CMK (cell line): Measurements from ENCODE around the gene AGRN.

Source experiments
- DNase-seq: peaks from one replicate; pipeline ENCODE4 v3.0.0-alpha.2; 2010; ENCODE audit warnings: low read depth

The AGRN gene

GRCh38 chr1:1082239-1082775 lies 62.4 kb downstream of the AGRN start:
- DNase-seq = no peak

DNA sequence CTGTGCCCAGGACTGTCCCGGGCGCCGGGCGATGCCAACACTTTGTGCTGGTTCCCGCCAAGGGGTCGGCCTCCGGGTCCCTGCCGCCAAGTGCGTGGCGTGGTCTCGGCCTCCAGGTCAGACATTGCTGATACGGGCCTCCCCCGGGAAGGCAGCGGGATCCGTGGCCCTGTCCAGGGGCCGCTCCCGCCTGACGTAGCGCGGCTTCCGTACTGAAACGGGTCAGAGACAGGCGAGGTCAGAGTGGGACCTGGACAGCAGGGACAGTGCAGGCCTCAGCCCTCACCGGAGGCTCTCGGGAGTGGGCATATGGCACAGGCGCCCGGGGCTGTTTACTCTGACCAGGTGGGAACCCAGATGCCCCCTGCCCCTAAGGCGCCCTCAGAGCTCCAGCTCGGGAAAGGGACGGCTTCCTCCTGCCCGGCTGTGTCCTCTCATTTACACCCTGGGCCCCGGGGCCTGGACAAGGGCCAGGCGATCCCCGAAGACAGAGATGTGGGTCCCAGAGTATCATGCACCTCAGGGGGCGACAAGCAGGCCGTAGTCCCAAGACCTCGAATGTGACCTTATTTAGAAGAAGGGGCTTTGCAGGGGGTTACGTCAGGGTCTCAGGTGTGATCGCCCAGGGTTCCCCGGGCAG lies 63.0 kb downstream of the AGRN start:
- DNase-seq = no peak

- DNase-seq = no peak
Observed at GRCh38 chr1:1083416-1084371, 63.8 kb downstream of the AGRN start.

GRCh38 chr1:1084372-1085170 lies 64.7 kb downstream of the AGRN start:
- no peak for DNase-seq

- DNase-seq = no peak
Observed at GRCh38 chr1:1085171-1085841, 65.4 kb downstream of the AGRN start.

DNA sequence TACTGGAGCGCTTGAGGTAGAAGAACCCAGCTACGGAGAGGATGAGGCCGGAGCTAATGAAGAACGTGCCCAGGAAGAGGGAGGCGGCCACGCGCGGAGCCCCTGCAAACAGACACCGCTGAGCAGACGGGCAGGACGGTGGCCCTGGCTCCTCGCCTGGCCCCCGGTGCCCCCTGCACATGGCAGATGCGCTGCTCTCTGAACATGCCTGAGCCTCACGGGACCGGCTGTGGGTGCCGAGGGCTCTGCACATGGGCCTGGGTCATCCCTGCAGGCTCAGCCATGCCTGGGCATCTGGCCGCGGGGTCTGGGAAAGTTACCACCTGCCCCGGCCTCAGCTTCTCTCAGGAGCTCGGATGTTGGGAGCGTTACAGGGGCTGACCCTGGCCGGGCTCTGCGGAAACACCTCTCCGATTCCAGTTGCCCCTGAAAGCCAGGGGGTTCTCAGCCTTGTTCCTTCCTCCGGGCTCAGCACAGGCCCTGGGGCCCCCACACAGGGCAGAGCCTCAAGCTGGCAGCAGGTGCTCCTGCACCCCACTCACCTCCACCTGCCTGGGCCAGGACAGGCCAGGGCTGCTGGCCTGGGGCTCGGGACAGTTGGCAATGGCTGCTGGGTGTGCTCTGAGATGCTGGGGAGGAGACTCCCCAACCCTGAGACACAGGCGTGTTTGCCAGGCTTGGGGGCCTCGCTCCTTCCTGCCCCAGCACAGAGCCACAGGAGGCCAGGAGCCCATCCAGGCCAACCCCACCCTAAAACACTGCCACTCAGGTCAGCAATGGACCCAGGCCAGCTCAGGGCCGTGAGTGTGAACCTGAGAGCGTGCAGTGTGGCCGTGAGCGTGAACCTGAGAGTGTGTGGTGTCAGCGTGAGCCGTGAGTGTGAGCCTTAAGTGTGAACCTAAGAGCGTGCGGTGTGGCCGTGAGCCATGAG lies 66.3 kb downstream of the AGRN start:
- no peak for DNase-seq

- DNase-seq = no peak
Observed at GRCh38 chr1:1086911-1087341, 67.0 kb downstream of the AGRN start.

DNA sequence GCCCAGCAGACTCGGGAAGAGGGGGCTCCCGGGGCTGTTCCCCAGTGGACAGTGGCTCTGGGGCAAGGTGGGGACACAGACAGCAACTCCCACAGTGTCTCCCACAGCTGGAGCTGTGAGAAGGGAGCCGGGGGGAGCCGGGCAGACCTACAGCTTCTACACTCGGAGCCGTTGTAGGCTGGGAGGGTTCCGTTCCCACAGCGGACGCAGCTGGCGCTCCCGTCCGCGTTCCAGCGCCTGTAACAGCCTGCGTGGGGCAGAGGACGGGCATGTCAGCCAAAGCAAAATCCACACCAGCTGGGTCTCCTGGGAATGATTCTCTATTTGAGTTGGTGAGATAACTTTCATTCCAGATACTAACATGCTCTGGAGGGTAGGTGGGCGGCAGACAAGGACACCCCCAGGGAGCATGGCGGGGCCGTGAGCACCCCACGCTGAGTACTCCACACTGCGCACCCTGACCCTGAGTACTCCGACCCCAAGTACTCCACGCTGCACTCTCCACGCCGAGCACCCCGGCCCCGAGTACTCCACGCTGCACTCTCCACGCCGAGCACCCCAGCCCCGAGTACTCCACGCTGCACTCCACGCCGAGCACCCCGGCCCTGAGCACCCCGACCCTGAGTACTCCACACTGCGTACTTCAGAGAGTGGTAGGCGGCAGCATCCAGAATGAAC lies 67.6 kb downstream of the AGRN start:
- no peak for DNase-seq

GRCh38 chr1:1088029-1088800 lies 68.3 kb downstream of the AGRN start:
- no peak for DNase-seq

- DNase-seq = no peak
Observed at GRCh38 chr1:1088801-1089680, 69.1 kb downstream of the AGRN start.

DNA sequence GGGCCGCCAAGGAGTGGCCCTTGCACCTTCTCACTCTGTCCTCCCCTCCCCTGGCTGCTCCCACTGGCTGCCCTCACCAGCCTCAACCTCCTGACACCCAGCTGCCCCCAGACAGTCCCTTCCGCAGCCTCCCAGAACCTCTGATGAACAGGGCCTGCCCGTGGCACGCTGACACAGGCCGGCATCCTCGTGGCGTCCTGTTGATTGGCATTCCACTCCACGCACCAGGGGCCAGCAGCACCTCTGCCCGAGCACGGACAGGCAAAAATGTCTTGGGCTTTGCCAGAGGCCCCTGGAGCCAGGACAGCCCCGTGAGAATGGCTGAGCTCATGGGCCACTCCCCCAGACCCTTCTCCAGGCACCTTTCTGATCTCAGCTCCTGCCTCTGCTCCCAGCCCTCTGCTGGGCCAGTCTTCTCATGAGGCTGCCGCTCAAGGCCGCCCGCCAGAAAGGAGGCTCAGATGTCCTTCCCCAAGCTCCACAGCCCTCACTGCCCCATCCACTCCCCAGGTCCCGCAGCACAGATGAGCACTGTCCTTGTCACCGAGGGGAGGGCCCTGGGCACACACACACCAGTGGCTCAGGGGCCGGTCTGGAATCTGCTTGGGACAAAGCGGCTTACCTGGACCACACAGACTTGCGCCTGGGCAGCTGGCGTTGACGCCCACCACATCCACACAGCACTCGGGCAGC lies 70.0 kb downstream of the AGRN start:
- no peak for DNase-seq

- no peak for DNase-seq
Observed at GRCh38 chr1:1090424-1091343, 70.8 kb downstream of the AGRN start.

DNA sequence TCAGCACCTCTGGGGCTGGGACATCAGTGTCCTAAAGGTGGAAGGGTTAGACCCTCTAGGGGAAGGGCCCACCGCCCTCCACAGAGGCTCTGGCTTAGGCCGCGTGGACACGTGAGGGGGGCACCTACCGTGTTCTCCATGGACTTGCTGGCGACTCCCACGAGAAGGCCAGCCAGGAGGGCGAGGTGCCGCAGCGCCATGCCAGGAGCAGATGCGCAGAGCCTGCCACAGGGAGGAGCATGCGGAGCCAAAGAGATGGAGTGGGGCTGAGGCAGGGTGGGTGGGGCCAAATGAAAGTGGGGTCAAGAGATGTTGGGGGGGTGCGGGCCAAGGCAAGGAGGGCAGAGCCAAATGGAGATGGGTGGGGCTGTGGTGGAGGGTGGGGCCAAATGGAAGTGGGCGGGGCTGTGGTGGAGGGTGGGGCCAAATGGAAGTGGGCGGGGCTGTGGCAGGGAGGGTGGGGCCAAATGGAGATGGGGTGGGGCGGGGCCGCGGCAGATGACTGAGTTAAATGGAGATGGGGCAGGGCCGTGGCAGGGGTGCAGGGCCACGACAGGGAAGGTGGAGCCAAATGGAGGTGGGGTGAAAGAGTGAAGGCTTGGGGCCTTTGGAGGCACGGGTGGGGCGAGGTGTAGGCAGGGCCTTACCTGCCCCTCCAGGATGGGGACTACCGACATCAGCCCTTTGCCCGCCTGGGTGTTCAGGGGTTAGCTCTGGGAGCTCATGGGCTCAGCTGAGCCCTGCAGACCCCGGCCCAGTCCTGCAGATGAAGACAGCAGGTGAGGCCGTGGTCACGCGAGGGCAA lies 71.6 kb downstream of the AGRN start:
- DNase-seq = no peak

- DNase-seq = no peak
Observed at GRCh38 chr1:1092149-1092855, 72.4 kb downstream of the AGRN start.
